Mucosa of stomach (tissue), 1 donor: ENCODE results near the gene DNAAF5.
"Not testable (repeated sequence)": the region's sequence is repeated elsewhere in the genome, so short reads cannot be mapped to it uniquely, and the experiment has no call there.

ENCODE experiments used
- H3K27me3 ChIP-seq: one replicate; pipeline ENCODE4 v1.7.0; 2013; ENCODE audit warnings: mild to moderate bottlenecking, low read length; ENCODE audit not compliant: control insufficient read depth, insufficient read depth
- H3K36me3 ChIP-seq: one replicate; pipeline ENCODE4 v1.7.0; 2013; ENCODE audit warnings: low read length; ENCODE audit not compliant: control insufficient read depth, insufficient read depth
- H3K4me1 ChIP-seq: one replicate; pipeline ENCODE4 v1.7.0; 2013; ENCODE audit warnings: mild to moderate bottlenecking, low read length; ENCODE audit not compliant: control insufficient read depth, insufficient read depth
- H3K4me3 ChIP-seq: one replicate; pipeline ENCODE4 v1.7.0; 2013; ENCODE audit warnings: low read length
- H3K9ac ChIP-seq: one replicate; pipeline ENCODE4 v1.7.0; 2013; ENCODE audit warnings: mild to moderate bottlenecking, low read length, moderate library complexity
- H3K9me3 ChIP-seq: one replicate; pipeline ENCODE4 v1.7.0; 2013; ENCODE audit warnings: mild to moderate bottlenecking, low read length, moderate library complexity; ENCODE audit not compliant: control insufficient read depth
- donor health status: Pancreatic carcinoma.

Gene DNAAF5

GRCh38 chr7:744854-745430, 18.4 kb downstream of the DNAAF5 start:
- Histone ChIP-seq H3K36me3 (no peaks in the 10 kb centered on the region), H3K4me1 (peaks cover 10% of the 10 kb centered on the region), H3K9ac (no peak overlapping the region), H3K9me3 (no peaks in the 10 kb centered on the region), H3K4me3 (no peak overlapping the region), H3K27me3 (no peaks in the 10 kb centered on the region)

- no peaks in the 10 kb centered on the region for H3K27me3 ChIP-seq
Observed at GRCh38 chr7:745431-746154, 19.1 kb downstream of the DNAAF5 start.

GRCh38 chr7:746155-747061, 19.9 kb downstream of the DNAAF5 start:
- Histone ChIP-seq H3K9me3 (no peaks in the 10 kb centered on the region), H3K36me3 (no peaks in the 10 kb centered on the region), H3K4me3 (no peak overlapping the region), H3K9ac (no peak overlapping the region), H3K4me1 (peaks cover 10% of the 10 kb centered on the region), H3K27me3 (no peaks in the 10 kb centered on the region)

More at GRCh38 chr7:745431-746154, 19.1 kb downstream of the DNAAF5 start:
- Histone ChIP-seq H3K9ac (no peak overlapping the region), H3K9me3 (no peaks in the 10 kb centered on the region), H3K4me3 (no peak overlapping the region), H3K4me1 (peaks cover 10% of the 10 kb centered on the region), H3K36me3 (no peaks in the 10 kb centered on the region)

DNA sequence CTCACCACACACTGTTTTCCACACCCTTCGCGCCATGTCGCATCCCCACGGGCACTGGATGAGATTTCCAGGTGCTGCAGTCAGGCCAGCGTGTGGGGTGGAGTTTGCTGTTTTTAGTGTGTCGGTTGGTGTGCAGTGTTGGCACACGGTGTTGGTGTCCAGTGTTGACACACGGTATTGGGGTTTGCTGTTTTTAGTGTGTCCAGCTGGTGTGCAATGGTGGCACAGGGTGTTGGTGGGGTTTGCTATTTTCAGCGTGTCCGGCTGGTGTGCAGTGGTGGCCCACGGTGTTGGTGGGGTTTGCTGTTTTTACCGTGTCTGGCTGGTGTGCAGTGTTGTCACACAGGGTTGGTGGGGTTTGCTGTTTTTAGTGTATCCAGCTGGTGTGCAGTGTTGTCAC, 20.7 kb downstream of the DNAAF5 start:
- H3K27me3 ChIP-seq: no peaks in the 10 kb centered on the region
- H3K4me3 ChIP-seq: no peak overlapping the region
- H3K36me3 ChIP-seq: peaks cover 5% of the 10 kb centered on the region
- no peaks in the 10 kb centered on the region for H3K9me3 ChIP-seq
- H3K9ac ChIP-seq: no peak overlapping the region
- peaks cover 10% of the 10 kb centered on the region for H3K4me1 ChIP-seq

- peaks cover 6% of the 10 kb centered on the region for H3K36me3 ChIP-seq
Observed at GRCh38 chr7:748446-748845, 21.9 kb downstream of the DNAAF5 start.

DNA sequence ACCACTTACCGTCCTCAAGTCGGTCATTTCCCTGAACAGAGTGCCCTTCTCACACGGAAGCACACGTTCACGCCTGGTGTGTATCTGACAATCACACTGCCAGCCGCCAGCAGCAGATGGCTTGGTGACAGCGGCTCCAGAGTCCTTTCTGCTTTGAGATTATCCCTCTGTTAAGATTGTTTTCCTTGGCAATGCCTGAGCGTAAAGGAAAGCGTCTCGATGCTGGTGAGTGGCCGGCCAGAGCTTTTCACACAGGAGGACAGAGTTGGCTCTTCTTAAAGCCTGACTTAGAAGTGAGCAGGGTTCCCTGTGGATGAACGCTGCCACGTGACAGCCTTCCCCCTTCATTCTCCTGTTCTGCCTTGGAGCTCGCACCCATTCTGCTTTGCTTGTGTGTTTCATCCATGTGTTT, 22.6 kb downstream of the DNAAF5 start:
- H3K9me3 ChIP-seq: no peaks in the 10 kb centered on the region
- H3K4me3 ChIP-seq: no peak overlapping the region
- peaks cover 6% of the 10 kb centered on the region for H3K36me3 ChIP-seq
- no peak overlapping the region for H3K9ac ChIP-seq
- H3K4me1 ChIP-seq: peaks cover 4% of the 10 kb centered on the region
- H3K27me3 ChIP-seq: no peaks in the 10 kb centered on the region

More at GRCh38 chr7:748446-748845, 21.9 kb downstream of the DNAAF5 start:
- Histone ChIP-seq H3K4me1 (peaks cover 4% of the 10 kb centered on the region), H3K4me3 (no peak overlapping the region), H3K9me3 (no peaks in the 10 kb centered on the region), H3K27me3 (no peaks in the 10 kb centered on the region), H3K9ac (no peak overlapping the region)

GRCh38 chr7:750111-750905, 23.8 kb downstream of the DNAAF5 start:
- Histone ChIP-seq H3K36me3 (peaks cover 15% of the 10 kb centered on the region), H3K27me3 (no peaks in the 10 kb centered on the region), H3K4me3 (no peak overlapping the region), H3K4me1 (peaks cover 4% of the 10 kb centered on the region), H3K9me3 (no peaks in the 10 kb centered on the region), H3K9ac (no peak overlapping the region)

GRCh38 chr7:751826-752225, 25.3 kb downstream of the DNAAF5 start:
- H3K4me1 ChIP-seq: peaks cover 4% of the 10 kb centered on the region
- no peak overlapping the region for H3K9ac ChIP-seq
- H3K27me3 ChIP-seq: no peaks in the 10 kb centered on the region
- no peak overlapping the region for H3K4me3 ChIP-seq
- H3K9me3 ChIP-seq: no peaks in the 10 kb centered on the region
- H3K36me3 ChIP-seq: peaks cover 17% of the 10 kb centered on the region

DNA sequence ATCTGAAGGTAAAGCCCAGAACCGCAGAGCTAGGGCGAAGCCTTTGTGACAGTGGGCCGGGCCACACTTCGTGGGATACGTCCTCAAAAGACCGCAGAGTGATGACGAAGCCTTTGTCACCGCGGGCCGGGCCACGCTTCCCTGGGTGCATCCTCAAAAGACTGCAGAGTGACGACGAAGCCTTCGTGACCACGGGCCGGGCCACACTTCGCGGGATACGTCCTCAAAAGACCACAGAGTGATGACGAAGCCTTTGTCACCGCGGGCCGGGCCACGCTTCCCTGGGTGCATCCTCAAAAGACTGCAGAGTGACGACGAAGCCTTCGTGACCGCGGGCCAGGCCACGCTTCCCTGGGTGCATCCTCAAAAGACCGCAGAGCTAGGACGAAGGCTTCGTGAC, 25.8 kb downstream of the DNAAF5 start:
- peaks cover 17% of the 10 kb centered on the region for H3K36me3 ChIP-seq
- not testable (repeated sequence) for H3K27me3 ChIP-seq, H3K9me3 ChIP-seq, H3K4me3 ChIP-seq, H3K4me1 ChIP-seq, H3K9ac ChIP-seq

DNA sequence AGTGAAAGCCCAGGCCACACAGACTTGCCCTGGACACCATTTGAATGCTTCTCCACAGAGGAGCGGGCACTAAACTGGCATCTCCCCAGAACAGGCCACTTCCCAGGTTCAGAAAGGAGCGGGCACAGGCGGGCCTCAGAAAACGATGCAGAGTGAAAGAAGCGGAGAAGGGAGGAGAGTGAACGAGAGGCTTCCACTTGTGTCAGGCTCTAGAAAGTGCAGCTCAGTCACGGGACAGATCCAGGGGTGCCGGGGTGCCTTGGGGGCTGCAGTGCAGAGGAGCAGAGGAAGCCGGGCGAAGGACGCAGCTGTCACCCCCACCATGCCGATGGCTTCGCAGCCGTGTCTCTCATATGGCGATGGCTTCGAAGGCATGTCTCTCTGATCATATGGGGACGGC, 26.7 kb downstream of the DNAAF5 start:
- H3K36me3 ChIP-seq: peaks cover 17% of the 10 kb centered on the region
- no peaks in the 10 kb centered on the region for H3K27me3 ChIP-seq
- H3K4me3 ChIP-seq: no peak overlapping the region
- H3K9ac ChIP-seq: no peak overlapping the region
- H3K9me3 ChIP-seq: no peaks in the 10 kb centered on the region
- peaks cover 4% of the 10 kb centered on the region for H3K4me1 ChIP-seq

DNA sequence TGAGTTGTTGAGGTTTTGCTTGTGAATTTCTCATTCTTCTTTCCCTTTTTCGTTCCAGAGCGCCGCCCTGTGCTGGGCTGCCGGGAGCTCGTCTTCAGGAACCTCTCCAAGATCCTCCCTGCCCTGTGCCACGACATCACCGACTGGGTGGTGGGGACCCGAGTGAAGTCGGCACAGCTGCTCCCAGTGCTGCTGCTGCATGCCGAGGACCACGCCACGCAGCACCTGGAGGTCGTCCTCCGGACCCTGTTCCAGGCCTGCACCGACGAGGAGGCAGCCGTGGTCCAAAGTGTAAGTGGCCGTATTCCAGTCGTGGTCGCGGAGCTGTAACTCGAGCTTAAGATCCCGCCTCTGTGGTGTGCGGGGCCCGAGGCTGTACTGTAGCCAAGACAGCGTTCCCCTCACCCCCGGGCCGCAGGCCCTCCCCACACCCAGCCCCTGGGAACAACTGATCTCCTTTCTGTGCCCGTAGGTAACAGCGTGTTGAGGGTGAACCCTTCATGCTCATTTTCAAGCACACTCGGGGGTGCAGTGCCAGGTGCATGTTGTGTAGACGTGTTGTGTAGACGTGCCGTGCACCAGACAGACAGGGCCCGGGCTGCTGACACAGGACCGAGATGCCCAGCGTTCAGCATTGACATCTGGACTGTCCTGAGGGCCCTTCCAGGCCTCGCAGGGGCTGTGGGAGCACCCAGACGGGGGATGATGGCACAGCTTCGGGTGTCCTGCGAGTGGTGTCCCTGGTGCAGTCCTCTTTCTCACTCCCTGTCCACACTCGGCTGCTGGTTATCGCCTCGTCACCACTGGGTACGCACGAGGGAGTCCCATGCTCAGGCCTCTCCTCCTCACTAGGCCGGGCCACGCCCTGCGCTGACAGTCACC, 28.3 kb downstream of the DNAAF5 start:
- H3K9me3 ChIP-seq: no peaks in the 10 kb centered on the region
- no peak overlapping the region for H3K4me3 ChIP-seq
- peaks cover 17% of the 10 kb centered on the region for H3K36me3 ChIP-seq
- H3K27me3 ChIP-seq: no peaks in the 10 kb centered on the region
- H3K9ac ChIP-seq: no peak overlapping the region
- no peaks in the 10 kb centered on the region for H3K4me1 ChIP-seq
